Gastroesophageal sphincter (tissue), 3 donors: ENCODE data around the gene SHISA6.

Experiments used
- POLR2AphosphoS5 ChIP-seq: sonication (generic); formaldehyde crosslinking; IDR thresholded peaks from one replicate; pipeline ENCODE4 v1.6.1; 2017; ENCODE audit warnings: antibody characterized with exemption
- TF ChIP-seq, protein P1 (sequence below), 4 experiments: fragments of 200-600 bp in 2 of 4; fragments of 450-650 bp in 2 of 4; sonication (generic) in 1 of 4; IDR thresholded peaks; one replicate each; pipeline ENCODE4 v1.5.1; 2017 to 2019; ENCODE audit warnings: antibody characterized with exemption in 4 of 4, mild to moderate bottlenecking in 2 of 4, moderate library complexity in 2 of 4

DNA sequence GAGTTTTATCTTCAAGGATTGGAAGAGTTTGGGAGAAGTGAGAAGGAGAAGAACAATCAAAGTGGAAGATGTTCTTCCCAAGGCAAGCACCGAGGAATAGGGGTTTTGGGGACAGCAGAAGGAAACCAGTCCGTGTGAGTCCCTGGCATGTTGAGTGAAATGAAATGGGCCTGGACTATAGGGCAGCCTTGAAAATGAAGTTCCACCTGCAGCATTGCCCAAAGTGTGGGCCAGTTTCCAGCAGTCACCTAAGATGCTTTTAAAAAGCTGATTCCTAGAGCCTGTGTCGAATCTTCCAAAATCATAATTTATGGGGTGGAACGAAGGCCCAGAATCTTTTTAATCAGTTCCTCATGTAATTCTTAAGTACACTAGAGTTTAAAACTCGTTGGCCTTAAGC is 297.4 kb downstream of the SHISA6 start:
- TF ChIP-seq, protein P1, sequence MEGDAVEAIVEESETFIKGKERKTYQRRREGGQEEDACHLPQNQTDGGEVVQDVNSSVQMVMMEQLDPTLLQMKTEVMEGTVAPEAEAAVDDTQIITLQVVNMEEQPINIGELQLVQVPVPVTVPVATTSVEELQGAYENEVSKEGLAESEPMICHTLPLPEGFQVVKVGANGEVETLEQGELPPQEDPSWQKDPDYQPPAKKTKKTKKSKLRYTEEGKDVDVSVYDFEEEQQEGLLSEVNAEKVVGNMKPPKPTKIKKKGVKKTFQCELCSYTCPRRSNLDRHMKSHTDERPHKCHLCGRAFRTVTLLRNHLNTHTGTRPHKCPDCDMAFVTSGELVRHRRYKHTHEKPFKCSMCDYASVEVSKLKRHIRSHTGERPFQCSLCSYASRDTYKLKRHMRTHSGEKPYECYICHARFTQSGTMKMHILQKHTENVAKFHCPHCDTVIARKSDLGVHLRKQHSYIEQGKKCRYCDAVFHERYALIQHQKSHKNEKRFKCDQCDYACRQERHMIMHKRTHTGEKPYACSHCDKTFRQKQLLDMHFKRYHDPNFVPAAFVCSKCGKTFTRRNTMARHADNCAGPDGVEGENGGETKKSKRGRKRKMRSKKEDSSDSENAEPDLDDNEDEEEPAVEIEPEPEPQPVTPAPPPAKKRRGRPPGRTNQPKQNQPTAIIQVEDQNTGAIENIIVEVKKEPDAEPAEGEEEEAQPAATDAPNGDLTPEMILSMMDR (IDR thresholded peaks at IDR 0.05) = no peak
- no peak for TF ChIP-seq POLR2AphosphoS5
